Dermis microvascular lymphatic vessel endothelial cell (primary cell): Measurements from ENCODE around the gene HPN. TPM values are rescaled to one million over a fixed set of nuclear protein-coding genes. Genes with fewer than 3 reads are reported as not detected.
A peak's percentile ranks its signal among the peaks of the same experiment; 100 is the strongest.
"Not testable (repeated sequence)": the region's sequence is repeated elsewhere in the genome, so short reads cannot be mapped to it uniquely, and the experiment has no call there.

ENCODE experiments used
- DNase-seq, 2 donors: peaks; one replicate each; pipeline versions ENCODE4 v3.0.0 to v3.0.0-alpha.2; 2010; ENCODE audit warnings: low read depth in 2 of 2
- total RNA-seq: library from RNA; depleted of rRNA; stranded (reverse); fragments of >200 nt; gene quantifications from 2 replicates; pipeline ENCODE4 v1.2.1, GENCODE V29; 2014

HPN gene
- total RNA-seq = under 0.01 TPM in 1 of 2 replicates, not detected in the other

DNA sequence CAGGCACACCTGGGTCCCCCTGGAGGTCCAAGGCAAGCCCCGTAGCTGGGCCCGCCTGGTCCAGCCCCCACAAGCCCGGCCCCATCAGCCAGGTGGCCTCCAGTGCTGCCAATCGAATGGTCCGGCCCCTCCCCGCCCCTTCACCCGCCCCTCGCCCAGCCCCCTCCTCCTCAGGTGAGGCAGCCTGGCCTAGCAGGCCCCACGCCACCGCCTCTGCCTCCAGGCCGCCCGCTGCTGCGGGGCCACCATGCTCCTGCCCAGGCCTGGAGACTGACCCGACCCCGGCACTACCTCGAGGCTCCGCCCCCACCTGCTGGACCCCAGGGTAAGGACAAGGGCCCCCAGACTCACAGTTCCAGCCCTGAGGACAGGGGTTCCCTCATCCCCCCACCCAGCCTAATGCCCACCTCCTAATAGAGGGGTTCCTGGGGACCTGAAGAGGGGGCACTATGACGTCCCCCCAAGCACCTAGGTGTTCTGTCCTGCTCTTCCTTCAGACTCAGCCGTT lies at the start of gene HPN:
Gene HPN (plus strand): TSS at position 174 of the 508 bp plus-strand sequence. CDS start 786 bp downstream, outside the sequence.
- DNase-seq = no peak

DNA sequence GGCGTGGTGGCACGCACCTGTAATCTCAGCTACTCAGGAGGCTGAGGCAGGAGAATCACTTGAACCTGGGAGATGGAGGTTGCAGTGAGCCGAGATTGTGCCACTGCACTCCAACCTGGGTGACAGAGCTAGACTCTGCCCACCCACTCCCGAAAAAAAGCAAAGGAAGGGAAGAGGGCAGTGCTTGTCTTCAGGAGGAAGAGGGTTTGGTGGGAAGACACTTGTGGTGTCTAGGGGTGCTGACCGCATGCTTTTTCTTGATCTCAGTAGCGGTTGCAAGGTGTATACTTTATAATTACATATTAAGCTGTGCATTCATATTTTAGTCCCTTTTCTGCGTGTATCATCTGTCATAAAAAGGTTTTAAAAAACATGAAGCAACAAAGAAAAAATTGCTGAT lies 48.9 kb upstream of the HPN start:
- DNase-seq = not testable (repeated sequence)

DNA sequence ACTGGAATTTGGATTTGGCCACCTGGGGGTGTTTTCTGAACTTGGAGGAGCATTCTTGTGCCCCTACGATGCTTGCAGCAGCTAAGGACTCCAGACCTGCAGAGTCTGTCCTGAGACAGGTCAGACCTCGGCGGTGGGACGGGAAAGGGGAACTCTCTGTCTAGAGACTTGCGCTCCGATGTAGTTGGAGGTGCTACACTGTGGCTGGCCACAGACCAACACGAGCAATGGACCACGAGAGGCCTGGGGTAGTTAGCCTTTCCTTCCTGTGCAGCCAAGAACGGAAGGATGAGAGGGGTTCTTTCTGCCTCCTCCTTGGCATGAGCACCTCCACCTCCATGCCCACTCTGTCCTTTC lies 47.3 kb upstream of the HPN start:
- DNase-seq = no peak

DNA sequence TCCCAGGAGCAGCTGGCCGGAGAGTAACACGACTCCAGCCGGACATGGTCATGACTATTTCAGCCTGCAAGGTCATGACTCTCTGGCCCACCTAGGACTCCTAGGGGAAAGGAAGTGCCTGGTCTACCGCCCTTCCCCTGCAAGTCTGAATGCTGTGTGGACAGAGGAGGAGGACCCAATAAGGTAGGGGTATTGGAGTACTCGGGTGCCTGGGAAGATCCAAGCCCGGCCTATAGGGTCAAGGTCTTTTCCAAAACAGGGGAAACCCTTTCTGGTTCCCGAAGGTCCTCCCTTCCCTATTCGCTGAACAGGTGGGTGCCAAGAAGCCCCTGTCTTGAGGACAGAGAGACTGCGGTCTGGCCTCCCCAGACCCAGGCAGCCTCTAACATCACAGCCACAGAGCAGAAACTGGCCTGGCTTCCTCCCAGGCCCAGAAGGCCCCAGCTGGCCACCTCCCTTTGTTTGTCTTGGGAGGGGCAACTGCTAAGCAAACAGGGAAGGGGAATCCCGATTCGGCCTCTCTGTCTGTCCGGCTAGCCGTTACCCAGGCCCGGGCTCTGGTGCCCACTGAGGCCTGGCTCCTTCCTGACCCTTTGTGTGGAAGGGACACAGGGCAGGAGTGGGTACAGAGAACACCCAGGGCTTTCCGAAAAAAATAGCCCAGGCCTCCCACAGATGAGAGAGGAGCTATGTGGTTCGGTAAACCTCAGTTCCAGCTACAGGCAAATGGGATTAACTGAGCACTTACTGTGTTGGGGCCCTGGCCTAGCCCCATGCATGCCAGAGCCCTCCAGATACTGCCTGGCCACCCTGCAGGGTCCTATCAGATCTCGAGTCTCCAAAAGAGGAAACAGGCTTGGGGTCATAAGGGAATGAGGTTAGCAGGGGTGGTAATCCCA lies 46.6 kb upstream of the HPN start:
- peak; percentile 52 to 81 for DNase-seq

DNA sequence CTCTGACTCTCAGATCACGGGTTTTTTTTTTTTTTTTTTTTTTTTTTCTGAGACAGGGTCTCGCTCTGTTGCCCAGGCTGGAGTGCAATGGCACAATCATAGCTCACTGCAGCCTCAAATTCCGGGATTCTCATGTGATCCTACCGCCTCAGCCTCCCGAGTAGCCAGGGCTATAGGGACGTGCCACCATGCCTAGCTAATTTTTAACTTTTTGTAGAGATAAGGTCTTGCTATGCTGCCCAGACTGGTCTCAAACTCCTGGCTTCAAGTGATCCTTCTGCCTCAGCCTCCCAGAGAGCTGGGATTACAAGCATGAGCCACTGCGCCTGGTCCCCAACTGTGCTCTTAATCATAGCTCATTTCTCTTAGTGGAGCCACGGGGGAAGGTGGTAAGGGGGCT lies 46.0 kb upstream of the HPN start:
- no peak for DNase-seq

DNA sequence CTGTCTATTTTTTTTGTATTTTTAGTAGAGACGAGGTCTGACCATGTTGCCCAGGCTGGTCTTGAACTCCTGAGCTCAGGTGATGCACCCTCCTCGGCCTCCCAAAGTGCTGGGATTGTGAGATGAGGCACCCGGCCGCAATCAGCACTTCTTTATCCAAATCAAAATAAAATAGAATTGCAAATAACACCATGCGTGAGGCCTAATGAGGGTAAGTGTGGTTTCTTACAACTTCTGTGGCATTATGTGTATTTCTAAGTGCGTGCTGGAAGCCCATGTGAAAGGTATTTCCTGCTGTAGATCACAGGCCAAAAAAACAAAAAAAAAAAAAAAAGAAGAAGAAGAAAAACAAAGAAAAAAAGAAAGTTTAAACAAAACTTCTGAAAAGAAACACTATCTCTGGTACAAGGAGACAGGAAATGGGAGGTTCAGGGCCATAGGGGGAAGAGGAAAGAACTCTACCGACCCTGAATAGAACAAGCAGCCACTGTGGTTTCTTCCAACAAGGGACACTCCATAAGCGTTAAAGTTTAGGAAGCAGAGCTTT lies 44.4 kb upstream of the HPN start:
- DNase-seq = peak in 1 of 2 donors; percentile 73

DNA sequence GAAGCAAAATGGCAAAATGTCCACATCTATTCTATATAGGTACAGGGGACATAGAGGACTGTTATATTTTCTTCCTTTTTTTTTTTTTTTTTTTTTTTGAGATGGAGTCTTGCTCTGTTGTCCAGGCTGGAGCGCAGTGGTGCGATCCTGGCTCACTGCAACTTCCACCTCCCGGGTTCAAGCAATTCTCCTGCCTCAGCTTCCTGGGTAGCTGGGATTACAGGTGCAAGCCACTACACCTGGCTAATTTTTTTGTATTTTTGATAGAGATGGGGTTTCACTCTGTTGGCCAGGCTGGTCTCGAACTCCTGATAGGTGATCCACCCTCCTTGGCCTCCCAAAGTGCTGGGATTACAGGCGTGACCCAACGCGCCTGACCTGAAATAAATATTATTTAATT lies 43.3 kb upstream of the HPN start:
- DNase-seq = not testable (repeated sequence)

DNA sequence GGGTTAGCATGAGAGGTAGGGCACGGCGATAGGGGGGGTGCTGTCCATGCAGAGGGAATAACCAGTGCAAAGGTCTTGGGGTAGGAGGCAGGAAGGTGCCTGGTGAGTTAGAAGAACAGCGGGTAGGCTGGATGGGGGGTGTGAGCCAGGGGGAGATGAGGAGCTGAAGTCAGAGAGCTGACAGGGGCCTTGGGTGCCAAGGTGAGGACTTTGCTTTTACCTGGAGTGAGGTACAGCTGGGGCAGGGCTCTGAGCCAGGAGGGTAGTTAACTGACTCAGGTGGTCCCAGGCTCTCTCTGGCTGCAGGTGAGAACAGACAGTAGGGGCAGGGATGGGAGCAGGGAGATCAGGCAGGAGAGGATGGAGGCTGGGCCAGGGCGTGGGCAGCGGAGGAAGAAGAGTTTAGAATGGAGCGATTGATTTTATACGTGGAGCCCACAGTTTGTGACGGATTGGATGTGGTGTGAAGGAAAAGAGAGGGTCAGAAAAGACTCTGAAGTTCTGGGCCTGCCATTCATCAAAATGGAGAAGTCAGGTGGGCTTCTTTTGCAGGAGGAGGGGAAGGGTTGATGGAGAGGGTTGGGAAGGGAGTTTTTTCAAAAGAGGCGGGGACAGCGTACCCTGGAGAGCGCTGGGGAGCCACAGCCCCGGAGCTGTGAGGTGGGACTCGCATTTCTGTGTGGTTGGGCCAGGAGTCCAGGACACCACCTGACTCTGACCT lies 42.6 kb upstream of the HPN start:
- no peak for DNase-seq

DNA sequence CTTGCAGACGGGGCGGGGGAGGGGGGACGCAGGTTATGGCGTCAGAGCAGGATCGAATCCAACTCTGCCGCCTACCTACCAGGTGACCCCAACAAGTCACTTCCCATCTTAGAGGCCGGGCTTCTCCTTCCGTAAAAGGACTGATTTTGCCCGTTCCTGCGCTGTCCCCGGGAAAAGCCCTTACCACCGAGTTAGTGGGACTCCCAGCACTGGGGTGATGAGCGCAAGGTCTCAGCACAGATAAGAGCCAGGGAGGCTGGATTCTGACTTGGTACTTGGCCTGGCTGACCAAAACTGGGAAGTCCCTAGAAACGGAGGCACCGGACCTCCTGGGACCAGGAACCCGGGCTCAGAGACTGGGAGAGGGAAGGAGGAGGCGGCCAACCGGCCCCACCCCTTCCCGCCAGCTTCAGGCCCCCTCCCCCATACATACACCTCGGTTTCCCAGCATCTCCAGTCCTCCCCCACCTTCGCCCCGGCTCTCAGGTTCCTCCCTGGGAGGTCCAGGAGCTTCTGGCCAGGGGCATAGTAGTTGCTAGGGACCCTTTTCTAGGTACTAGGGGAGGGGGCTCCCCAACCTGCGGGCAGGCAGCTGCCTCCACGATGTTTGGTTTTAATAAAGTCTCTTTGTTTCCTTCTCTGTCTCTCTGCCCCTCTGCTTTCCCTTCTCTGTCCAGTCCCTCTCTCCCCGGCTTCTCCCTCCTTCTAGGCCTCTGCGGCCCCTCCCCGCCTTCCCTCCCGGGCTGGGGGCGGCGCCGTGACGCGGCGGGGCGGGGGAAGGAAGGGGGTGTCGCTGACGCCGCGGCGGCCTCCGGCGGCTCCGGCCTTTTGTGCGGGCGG lies 41.8 kb upstream of the HPN start, which contains the start of gene GRAMD1A:
Gene GRAMD1A (plus strand): TSS at position 826 of the 840 bp plus-strand sequence. CDS start 156 bp downstream, outside the sequence.
- peak in 1 of 2 donors; percentile 87 for DNase-seq

DNA sequence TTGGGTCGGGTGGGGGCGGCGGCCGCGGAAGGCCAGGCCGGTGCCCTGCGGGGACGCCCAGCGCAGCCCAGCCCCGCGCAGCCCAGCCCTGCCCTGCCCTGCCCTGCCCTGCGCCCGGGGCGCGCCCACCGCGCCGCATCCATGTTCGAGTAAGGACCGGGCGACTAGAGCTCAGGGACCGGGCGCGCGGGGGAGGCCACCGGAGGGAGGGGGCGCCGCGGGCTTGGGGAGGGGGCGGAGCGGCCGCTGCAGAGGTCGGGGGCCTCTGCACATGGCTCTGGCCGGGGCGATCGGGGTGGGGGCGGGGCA lies 41.2 kb upstream of the HPN start:
- no peak for DNase-seq

DNA sequence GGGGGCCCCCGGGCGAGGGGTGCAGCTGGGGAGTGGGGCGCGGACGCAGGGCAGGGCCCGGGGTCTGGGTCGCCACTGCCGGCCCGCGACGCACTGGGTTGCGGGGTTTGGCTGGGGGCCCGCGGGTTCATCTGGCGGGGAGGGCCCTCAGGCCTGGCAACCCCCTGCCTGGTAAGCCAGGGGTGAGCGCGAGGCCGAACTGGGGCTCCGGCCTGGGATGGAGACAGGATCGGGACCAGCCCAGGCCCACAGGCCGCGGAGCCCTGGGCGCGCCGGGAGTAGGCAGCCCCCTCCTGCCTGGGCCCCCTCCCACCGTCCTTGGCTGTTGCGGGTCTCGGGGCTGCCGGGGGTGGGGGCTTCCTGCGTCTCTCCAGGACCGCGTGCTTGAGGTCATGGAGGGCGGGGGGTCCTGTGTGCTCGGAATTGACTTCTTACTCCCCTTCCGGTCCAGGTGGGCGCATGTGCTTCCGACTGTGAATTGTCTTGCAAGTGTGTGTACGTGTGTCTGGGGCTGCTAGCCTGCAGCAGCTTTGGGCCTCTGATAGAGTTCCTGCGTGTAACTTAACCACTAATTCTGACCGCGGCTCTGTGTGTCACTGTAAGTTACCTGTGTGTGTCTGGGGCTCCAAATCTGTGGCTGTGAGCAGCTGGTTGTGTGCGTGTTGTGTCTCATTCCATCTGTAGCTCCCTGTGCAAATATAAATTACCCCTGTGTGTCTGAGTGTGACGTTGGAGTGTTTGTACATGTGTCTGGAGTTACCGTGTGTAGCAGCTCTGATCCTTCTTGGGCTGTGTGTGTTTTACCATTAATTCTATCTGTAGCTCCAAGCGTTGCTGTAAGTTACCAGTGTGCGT lies 40.6 kb upstream of the HPN start:
- DNase-seq = peak in 1 of 2 donors; percentile 36

DNA sequence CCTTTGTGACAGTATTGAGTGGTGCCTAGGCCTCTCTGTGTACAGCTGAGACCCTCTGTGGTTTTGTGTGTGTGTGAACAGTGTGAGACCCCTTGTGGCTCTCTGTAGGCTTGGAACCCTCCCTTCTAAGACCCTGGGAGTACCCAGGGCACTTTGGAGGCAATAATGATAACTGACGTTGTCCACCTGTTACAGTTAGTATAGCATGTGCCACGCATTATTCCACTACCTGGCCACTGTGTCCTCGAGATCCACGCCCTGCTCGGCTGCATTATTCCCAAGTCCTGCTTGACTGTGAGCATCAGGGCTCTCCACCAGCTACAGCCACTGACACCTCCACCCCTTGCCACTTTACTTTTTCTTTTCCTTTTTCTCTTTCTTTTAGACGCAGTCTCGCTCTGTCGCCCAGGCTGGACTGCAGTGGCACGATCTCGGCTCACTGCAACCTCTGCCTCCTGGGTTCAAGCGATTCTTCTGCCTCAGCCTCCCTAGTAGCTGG lies 39.4 kb upstream of the HPN start:
- DNase-seq = no peak

DNA sequence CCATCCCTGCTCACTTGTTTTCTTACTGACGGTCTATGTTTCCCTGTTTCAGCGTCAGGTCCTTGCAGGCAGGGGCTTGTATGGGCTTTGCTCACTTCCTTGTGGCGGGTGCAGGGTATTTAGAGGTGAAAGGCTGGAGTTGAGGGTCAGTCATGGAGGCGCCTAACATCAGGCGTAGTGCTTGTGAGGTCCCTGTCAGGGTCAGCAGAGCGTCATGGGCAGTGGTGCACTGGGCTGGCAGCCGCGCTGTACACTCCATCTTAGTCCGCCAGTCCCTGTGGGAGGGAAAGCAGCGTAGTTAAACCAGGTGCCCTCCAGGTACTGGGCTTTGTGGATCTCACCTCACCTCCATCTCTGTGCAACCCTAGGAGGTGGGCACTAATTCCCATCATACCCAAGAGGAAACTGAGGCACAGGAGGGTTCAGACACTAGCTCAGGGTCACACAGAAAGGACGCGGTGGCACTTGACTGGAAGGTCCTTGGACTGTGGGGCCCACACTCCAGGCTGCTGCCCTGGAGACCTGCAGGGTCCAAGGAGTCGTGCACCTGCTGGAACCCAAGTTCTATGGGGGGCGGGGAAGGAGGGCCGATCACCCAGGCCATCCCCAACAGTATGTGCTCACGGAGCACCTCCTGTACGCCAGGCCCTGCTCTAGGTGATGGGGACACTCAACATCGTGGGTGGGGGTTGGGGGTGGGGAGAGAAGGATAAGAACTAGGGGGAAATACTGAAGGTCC lies 36.8 kb upstream of the HPN start:
- no peak for DNase-seq

DNA sequence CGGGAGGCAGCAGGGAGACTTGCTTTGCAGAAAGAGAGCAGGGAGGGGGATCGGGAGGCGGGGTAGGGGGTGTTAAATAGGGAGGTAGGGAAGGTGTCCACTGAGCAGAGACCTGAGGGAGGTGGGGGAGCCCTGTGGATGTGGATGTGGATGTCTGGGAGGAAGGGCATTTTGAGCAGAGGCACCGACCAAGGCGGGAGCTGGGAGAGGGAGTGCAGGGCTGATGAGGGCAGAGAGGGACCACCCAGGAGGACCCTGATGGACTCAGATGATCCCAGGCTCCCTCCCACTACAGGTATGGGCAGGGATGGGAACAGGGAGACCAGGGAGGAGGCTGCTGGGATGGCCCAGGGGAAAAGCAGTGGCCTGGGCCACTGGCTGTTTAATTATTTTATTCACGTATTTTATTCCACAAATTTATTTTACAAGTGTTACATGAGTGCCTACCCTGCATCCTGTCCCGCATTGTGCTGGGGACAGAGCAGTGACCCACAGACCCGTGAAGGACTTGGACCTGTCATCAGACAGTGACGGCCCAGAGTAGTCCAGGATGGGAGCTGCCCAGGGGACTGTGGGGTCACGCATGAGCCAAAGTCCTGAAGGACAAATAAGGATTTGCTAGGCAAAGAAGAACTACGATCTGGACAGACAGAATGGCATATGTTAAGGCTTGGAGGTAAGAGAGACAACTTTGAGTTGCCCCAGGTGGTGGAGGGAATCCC lies 36.1 kb upstream of the HPN start:
- no peak for DNase-seq

DNA sequence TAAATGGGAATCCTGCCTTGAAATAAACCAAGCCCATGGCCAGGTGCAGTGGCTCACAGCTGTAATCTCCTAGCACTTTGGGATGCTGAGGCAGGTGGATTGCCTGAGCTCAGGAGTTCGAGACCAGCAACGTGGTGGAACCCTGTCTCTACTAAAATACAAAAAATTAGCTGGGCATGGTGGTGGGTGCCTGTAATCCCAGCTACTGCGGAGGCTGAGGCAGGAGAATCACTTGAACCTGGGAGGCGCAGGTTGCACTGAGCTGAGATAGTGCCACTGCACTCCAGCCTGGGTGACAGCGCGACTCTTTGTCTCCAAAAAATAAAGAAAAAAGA lies 35.5 kb upstream of the HPN start:
- not testable (repeated sequence) for DNase-seq

DNA sequence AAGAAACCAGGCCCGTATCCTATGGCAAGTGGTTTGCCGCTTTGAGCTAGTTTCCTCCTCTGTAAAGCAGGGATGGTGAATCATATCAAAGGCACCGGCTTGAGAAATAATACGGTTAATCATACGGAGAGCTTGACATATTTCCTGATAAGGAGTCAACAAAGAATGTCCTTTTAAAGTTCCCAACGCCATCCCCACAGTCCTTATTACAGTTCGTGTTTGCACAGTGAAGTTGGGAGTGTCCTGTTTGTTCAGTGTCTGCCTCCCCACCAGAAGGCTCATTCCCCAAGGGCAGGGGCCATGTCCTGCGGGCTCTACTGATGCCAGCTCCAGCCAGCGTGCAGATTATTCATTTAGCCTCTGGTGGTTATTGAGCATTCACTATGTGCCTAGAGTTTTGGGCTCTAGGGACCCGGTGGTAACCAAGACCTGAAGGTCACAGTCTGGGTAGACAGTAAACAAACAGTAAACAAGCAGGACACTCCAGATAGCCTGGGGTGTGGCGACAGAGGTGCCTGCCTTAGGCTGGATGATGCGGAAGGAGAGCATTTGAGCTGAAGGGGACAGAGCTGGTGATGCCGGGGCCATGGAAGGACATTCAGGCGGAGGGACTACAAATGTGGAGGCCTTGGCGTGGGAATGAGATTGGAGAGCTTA lies 35.1 kb upstream of the HPN start:
- peak in 1 of 2 donors; percentile 82 for DNase-seq

DNA sequence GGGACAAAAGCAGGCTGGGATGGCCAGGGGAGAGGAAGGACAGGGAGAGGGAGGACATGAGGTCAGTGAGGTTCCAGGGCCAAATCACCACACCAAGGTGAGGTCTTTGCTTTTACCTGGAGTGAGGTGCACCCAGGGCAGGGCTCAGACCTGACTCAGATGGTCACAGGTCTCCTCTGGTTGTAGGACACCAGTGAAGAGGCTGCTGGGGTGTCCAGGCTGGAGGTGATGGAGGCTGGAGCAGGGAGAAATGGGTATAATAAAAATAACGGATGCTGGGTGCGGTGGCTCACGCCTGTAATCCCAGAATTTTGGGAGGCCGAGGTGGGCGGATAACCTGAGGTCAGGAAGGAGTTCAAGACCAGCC lies 34.5 kb upstream of the HPN start:
- no peak for DNase-seq

DNA sequence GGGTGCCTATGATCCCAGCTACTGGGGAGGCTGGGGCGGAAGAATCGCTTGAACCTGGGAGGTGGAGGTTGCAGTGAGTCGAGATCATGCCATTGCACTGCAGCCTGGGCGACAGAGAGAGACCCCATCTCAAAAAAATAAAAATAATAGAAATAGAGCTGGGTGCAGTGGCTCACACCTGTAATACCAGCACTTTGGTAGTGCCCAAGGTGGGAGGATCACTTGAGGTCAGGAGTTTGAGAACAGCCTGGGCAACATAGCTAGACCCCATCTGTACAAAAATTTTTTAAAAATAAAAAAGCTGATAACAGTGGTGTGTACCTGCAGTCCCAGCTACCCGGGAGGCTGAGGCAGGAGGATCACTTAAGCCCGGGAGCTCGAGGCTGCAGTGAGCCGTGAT lies 34.1 kb upstream of the HPN start:
- not testable (repeated sequence) for DNase-seq
